ENCODE data around the gene ORM2. TPM values are rescaled to one million over a fixed set of nuclear protein-coding genes. Genes with fewer than 3 reads are reported as not detected.

Gene ORM2
- total and polyA plus RNA-seq, 2 of the 4 experiments (the other 2 are of a cell fraction): not detected

DNA sequence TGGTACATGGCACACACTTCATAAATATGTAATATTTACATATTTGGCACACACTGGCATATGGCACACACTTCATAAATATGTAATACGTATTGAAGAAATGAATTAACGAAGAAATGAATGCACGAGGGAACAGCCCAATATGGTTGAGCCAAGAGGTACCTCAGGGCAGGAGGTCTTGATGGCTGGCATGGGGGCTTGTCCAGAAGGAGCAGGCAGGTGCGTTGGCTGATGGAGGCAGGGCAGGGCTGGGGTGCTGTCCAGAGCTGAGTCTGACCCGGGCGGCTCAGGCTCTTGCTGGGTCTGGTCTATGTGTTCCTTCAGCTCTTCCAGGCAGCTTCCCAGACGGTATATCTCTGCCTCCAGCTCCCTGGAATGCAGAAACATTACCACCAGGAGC lies 31.9 kb downstream of the ORM2 start:
- H3K14ac ChIP-seq (replicated peaks; ENCODE audit: low read depth, low read length): no peak overlapping the region
- H2AK9ac ChIP-seq (replicated peaks; ENCODE audit: low read depth, low read length, poor library complexity): no peak overlapping the region
- DNase-seq: no peak
- H2BK120ac ChIP-seq (ENCODE audit: low read depth, low read length): no peak overlapping the region
- H3K18ac ChIP-seq (ENCODE audit: low read depth, low read length): no peak overlapping the region
- in situ Hi-C loops (cut with MboI; ENCODE audit: low sequenced_read_pairs) (no loop called here), intact Hi-C loops (cut with micrococcal nuclease) (no loop called here), dilution Hi-C loops (cut with HindIII; ENCODE audit: low sequenced_read_pairs, unreplicated experiment) (no loop called here)
- H2BK5ac ChIP-seq (ENCODE audit: low read depth, low read length, poor library complexity, severe bottlenecking): no peak overlapping the region
- H3K4me1 ChIP-seq (ENCODE audit: control insufficient read depth, insufficient read depth, low read length): peaks cover 14% of the 10 kb centered on the region
- H2AK5ac ChIP-seq (ENCODE audit: low read depth, low read length): no peak overlapping the region
- H3K79me1 ChIP-seq (ENCODE audit: low read depth in 1 of 2, low read length in 2 of 2): peaks cover 2 to 3% of the 10 kb centered on the region in 2 experiments; a peak in 3 of 4 replicates
- H3K9me1 ChIP-seq (ENCODE audit: insufficient read depth, low read length): peaks cover 12% of the 10 kb centered on the region
- no peak overlapping the region for H2BK20ac ChIP-seq (ENCODE audit: low read depth, low read length)
- no peak overlapping the region for H3K4ac ChIP-seq (ENCODE audit: low read depth, low read length)
- no peak overlapping the region for H3K9ac ChIP-seq (ENCODE audit: low read depth, low read length)
- ChIA-PET CTCF (no interaction called here), POLR2A (ENCODE audit: unreplicated experiment) (no interaction called here)
- H3K27me3 ChIP-seq (ENCODE audit: control insufficient read depth, insufficient read depth, low read length): no peaks in the 10 kb centered on the region
- H3K36me3 ChIP-seq (ENCODE audit: control insufficient read depth, insufficient read depth, low read length): peaks cover 63% of the 10 kb centered on the region
- no peaks in the 10 kb centered on the region; the same call in 1 of the 2 replicates for H4K20me1 ChIP-seq (ENCODE audit: insufficient read depth, low read length)
- H4K8ac ChIP-seq (ENCODE audit: low read depth in 2 of 2, low read length in 2 of 2): no peak overlapping the region
- H2BK15ac ChIP-seq (ENCODE audit: low read depth, low read length): no peak overlapping the region
- TF ChIP-seq MAFK (IDR thresholded peaks at IDR 0.05; ENCODE audit: low read depth, low read length) (no peak), CHD1 (IDR thresholded peaks at IDR 0.05; ENCODE audit: low read depth, low read length) (no peak), CEBPB (IDR thresholded peaks at IDR 0.05; ENCODE audit: low read depth, low read length) (no peak)
- TF ChIP-seq, protein P1, sequence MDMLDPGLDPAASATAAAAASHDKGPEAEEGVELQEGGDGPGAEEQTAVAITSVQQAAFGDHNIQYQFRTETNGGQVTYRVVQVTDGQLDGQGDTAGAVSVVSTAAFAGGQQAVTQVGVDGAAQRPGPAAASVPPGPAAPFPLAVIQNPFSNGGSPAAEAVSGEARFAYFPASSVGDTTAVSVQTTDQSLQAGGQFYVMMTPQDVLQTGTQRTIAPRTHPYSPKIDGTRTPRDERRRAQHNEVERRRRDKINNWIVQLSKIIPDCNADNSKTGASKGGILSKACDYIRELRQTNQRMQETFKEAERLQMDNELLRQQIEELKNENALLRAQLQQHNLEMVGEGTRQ (IDR thresholded peaks at IDR 0.05; ENCODE audit: low read depth, low read length): no peak
- no peak for ATAC-seq (ENCODE audit: low read depth)
- no peak overlapping the region for H3K27ac ChIP-seq (ENCODE audit: insufficient read depth, low read length)
- H3K4me3 ChIP-seq (ENCODE audit: insufficient read depth, low read depth, low read length): no peak overlapping the region
- no peak overlapping the region for H3K23ac ChIP-seq (ENCODE audit: low read depth, low read length)
- WGBS, 2 experiments (ENCODE audit: extremely low coverage in 2 of 2, insufficient read length in 1 of 2): 96% methylated on average over 3 of the region's 7 CpGs; no CpG with 5 or more reads in 1 of the 2 experiments
- no peak overlapping the region for H2AFZ ChIP-seq (replicated peaks; ENCODE audit: low read length, poor library complexity)
- no peaks in the 10 kb centered on the region for H3K9me3 ChIP-seq (ENCODE audit: control insufficient read depth, insufficient read depth, low read length)
- no peak overlapping the region for H3K4me2 ChIP-seq (ENCODE audit: low read depth, low read length)
- no TSS peak for BruUV-seq (replicated peaks)
- H3K56ac ChIP-seq (ENCODE audit: extremely low read depth, insufficient read depth, low read length): no peak overlapping the region
- no peak overlapping the region for H4K5ac ChIP-seq (ENCODE audit: low read depth, low read length)
- no peak overlapping the region for H4K91ac ChIP-seq (ENCODE audit: insufficient read depth, low read depth, low read length)

All from IMR-90 (cell line).